IMR-90 (cell line): ENCODE data around the gene ALPK3. TPM values are rescaled to one million over a fixed set of nuclear protein-coding genes. Genes with fewer than 3 reads are reported as not detected.

Source experiments
- ATAC-seq: fragments of 200-7000 bp; cut with Tn5 transposase; 2 replicates; pipeline ENCODE4 v1.9.1; 2020; ENCODE audit warnings: low read depth, mild to moderate bottlenecking, moderate library complexity
- BruUV-seq: library from RNA; stranded (reverse); fragments of 400-500 nt; replicated peaks from 2 replicates; lab custom pipeline; 2021; lab: Mats Ljungman, UMichigan
- CTCF ChIA-PET: fragments of 300-600 bp; formaldehyde crosslinking; extraction: SDS; loops from one replicate; lab custom pipeline; 2021; ENCODE audit warnings: antibody characterized with exemption; lab: Yijun Ruan, JAX
- POLR2A ChIA-PET: fragments of 300-600 bp; sonication (Branson Sonifier 250); formaldehyde crosslinking; loops from one replicate; lab custom pipeline; 2022; ENCODE audit warnings: antibody characterized with exemption; ENCODE audit not compliant: unreplicated experiment; lab: Charles Lee
- DNase-seq: peaks from one replicate; pipeline ENCODE4 v3.0.0; 2013
- H2AFZ ChIP-seq: replicated peaks from 2 replicates; pipeline ENCODE3; 2013; ENCODE audit warnings: low read length, mild to moderate bottlenecking; ENCODE audit not compliant: poor library complexity
- H2AK5ac ChIP-seq: 2 replicates; pipeline ENCODE4 v1.6.1; 2013; ENCODE audit warnings: low read depth, low read length, inconsistent platforms
- H2AK9ac ChIP-seq: replicated peaks from 2 replicates; pipeline ENCODE3; 2013; ENCODE audit warnings: mild to moderate bottlenecking, low read depth, low read length, moderate library complexity; ENCODE audit not compliant: poor library complexity
- H2BK120ac ChIP-seq: 2 replicates; pipeline ENCODE4 v1.6.1; 2013; ENCODE audit warnings: low read depth, low read length, inconsistent platforms
- H2BK15ac ChIP-seq: 3 replicates; pipeline ENCODE4 v1.6.1; 2013; ENCODE audit warnings: low read depth, low read length, inconsistent platforms
- H2BK20ac ChIP-seq: 2 replicates; pipeline ENCODE4 v1.6.1; 2013; ENCODE audit warnings: low read depth, mild to moderate bottlenecking, inconsistent platforms, low read length, moderate library complexity
- H2BK5ac ChIP-seq: 2 replicates; pipeline ENCODE4 v1.6.1; 2013; ENCODE audit warnings: mild to moderate bottlenecking, low read depth, low read length, inconsistent platforms; ENCODE audit not compliant: poor library complexity, severe bottlenecking
- H3K14ac ChIP-seq: replicated peaks from 2 replicates; pipeline ENCODE4 v1.6.1; 2013; ENCODE audit warnings: low read depth, low read length, inconsistent platforms
- H3K18ac ChIP-seq: 2 replicates; pipeline ENCODE4 v1.6.1; 2013; ENCODE audit warnings: low read depth, low read length, control low read depth
- H3K23ac ChIP-seq: 2 replicates; pipeline ENCODE4 v1.6.1; 2013; ENCODE audit warnings: low read depth, low read length, inconsistent platforms
- H3K27ac ChIP-seq: 2 replicates; pipeline ENCODE4 v1.5.1; 2013; ENCODE audit warnings: mild to moderate bottlenecking, control low read depth, low read length; ENCODE audit not compliant: insufficient read depth
- H3K27me3 ChIP-seq: 2 replicates; pipeline ENCODE4 v1.6.1; 2013; ENCODE audit warnings: low read length; ENCODE audit not compliant: control insufficient read depth, insufficient read depth
- H3K36me3 ChIP-seq: 2 replicates; pipeline ENCODE4 v1.6.1; 2013; ENCODE audit warnings: low read length, mixed read lengths; ENCODE audit not compliant: control insufficient read depth, insufficient read depth
- H3K4ac ChIP-seq: 2 replicates; pipeline ENCODE4 v1.6.1; 2013; ENCODE audit warnings: low read depth, low read length, inconsistent platforms
- H3K4me1 ChIP-seq: 2 replicates; pipeline ENCODE4 v1.6.1; 2013; ENCODE audit warnings: low read length, mixed read lengths; ENCODE audit not compliant: control insufficient read depth, insufficient read depth
- H3K4me2 ChIP-seq: 2 replicates; pipeline ENCODE4 v1.6.1; 2013; ENCODE audit warnings: low read depth, mild to moderate bottlenecking, control low read depth, low read length, moderate library complexity
- H3K4me3 ChIP-seq: 2 replicates; pipeline ENCODE4 v1.5.1; 2013; ENCODE audit warnings: low read depth, mild to moderate bottlenecking, control low read depth, low read length, moderate library complexity; ENCODE audit not compliant: insufficient read depth
- H3K56ac ChIP-seq: 2 replicates; pipeline ENCODE4 v1.6.1; 2013; ENCODE audit warnings: low read length, inconsistent platforms; ENCODE audit not compliant: insufficient read depth; ENCODE audit errors: extremely low read depth
- H3K79me1 ChIP-seq, 2 experiments: 2 replicates each; pipeline ENCODE4 v1.6.1; 2013; ENCODE audit warnings: low read length in 2 of 2, inconsistent platforms in 1 of 2, low read depth in 1 of 2
- H3K9ac ChIP-seq: 2 replicates; pipeline ENCODE4 v1.6.1; 2013; ENCODE audit warnings: low read depth, low read length, control low read depth
- H3K9me1 ChIP-seq: 2 replicates; pipeline ENCODE4 v1.6.1; 2013; ENCODE audit warnings: low read length, inconsistent platforms; ENCODE audit not compliant: insufficient read depth
- H3K9me3 ChIP-seq: 2 replicates; pipeline ENCODE4 v1.6.1; 2013; ENCODE audit warnings: low read length; ENCODE audit not compliant: control insufficient read depth, insufficient read depth
- H4K20me1 ChIP-seq: 2 replicates; pipeline ENCODE4 v1.6.1; 2013; ENCODE audit warnings: low read length, inconsistent platforms; ENCODE audit not compliant: insufficient read depth
- H4K5ac ChIP-seq: 2 replicates; pipeline ENCODE4 v1.6.1; 2013; ENCODE audit warnings: mild to moderate bottlenecking, low read depth, low read length, control low read depth
- H4K8ac ChIP-seq, 2 experiments: 2 replicates each; pipeline ENCODE4 v1.6.1; 2013; ENCODE audit warnings: low read depth in 2 of 2, low read length in 2 of 2, control low read depth in 1 of 2, inconsistent platforms in 1 of 2
- H4K91ac ChIP-seq: 2 replicates; pipeline ENCODE4 v1.6.1; 2013; ENCODE audit warnings: low read depth, low read length, inconsistent platforms; ENCODE audit not compliant: insufficient read depth
- CEBPB ChIP-seq: IDR thresholded peaks from 2 replicates; pipeline ENCODE4 v1.6.1; 2012; ENCODE audit warnings: low read depth, low read length, improper control_type of control experiment
- FOS ChIP-seq: fragments of 150-350 bp; IDR thresholded peaks from 2 replicates; pipeline ENCODE4 v1.6.1; 2016; ENCODE audit warnings: low read depth, low read length
- MAZ ChIP-seq: IDR thresholded peaks from 2 replicates; pipeline ENCODE4 v1.6.1; 2012; ENCODE audit warnings: low read depth, mild to moderate bottlenecking, low read length, improper control_type of control experiment, moderate library complexity, borderline replicate concordance
- POLR2A ChIP-seq: IDR thresholded peaks from 2 replicates; pipeline ENCODE4 v1.6.1; 2012; ENCODE audit warnings: mild to moderate bottlenecking, low read depth, low read length
- RCOR1 ChIP-seq: IDR thresholded peaks from 2 replicates; pipeline ENCODE4 v1.6.1; 2012; ENCODE audit warnings: mild to moderate bottlenecking, low read length, improper control_type of control experiment; ENCODE audit not compliant: insufficient replicate concordance
- RFX5 ChIP-seq: IDR thresholded peaks from 2 replicates; pipeline ENCODE4 v1.8.0; 2012; ENCODE audit warnings: low read depth, mild to moderate bottlenecking, low read length, moderate library complexity
- SMC3 ChIP-seq: fragments of 150-350 bp; IDR thresholded peaks from 2 replicates; pipeline ENCODE4 v1.6.1; 2016; ENCODE audit warnings: low read depth, mild to moderate bottlenecking, antibody characterized with exemption, low read length, moderate library complexity
- WGBS, 2 experiments: methylation state at CpG; one replicate each; pipeline versions ENCODE4 v1.1.5 to v1.1.7; 2013; ENCODE audit warnings: missing lambda C conversion rate in 2 of 2; ENCODE audit not compliant: insufficient read length in 1 of 2; ENCODE audit errors: extremely low coverage in 2 of 2; 5-methylcytosine and 5-hydroxymethylcytosine counted together
- dilution Hi-C: fragments of 300-500 bp; cut with HindIII; formaldehyde crosslinking; loops from one replicate; pipeline ENCODE4 v1.14.3; 2018; ENCODE audit warnings: low sequenced_read_pairs; ENCODE audit not compliant: unreplicated experiment
- in situ Hi-C: fragments of 300-500 bp; cut with MboI; formaldehyde crosslinking; loops from 3 replicates; pipeline ENCODE4 v1.14.3; 2019; ENCODE audit warnings: low sequenced_read_pairs, inconsistent platforms, mixed read lengths
- intact Hi-C: fragments of 100-400 bp; cut with micrococcal nuclease; formaldehyde crosslinking; loops from 2 replicates; pipeline ENCODE4 v1.10.0; 2022
- polyA plus RNA-seq, 3 experiments: library from polyadenylated mRNA; depleted of rRNA; stranded (reverse); fragments of >200 nt; gene quantifications; 2 replicates each; pipeline ENCODE4 v1.2.3, GENCODE V29; 2012; ENCODE audit warnings: low replicate concordance in 1 of 3
- total RNA-seq: library from RNA; depleted of rRNA; stranded (reverse); fragments of >200 nt; gene quantifications from 2 replicates; pipeline ENCODE4 v1.2.3, GENCODE V29; 2012

Gene ALPK3
- total and polyA plus RNA-seq, 2 of the 4 experiments (the other 2 are of a cell fraction): under 0.01 to 0.26 TPM

DNA sequence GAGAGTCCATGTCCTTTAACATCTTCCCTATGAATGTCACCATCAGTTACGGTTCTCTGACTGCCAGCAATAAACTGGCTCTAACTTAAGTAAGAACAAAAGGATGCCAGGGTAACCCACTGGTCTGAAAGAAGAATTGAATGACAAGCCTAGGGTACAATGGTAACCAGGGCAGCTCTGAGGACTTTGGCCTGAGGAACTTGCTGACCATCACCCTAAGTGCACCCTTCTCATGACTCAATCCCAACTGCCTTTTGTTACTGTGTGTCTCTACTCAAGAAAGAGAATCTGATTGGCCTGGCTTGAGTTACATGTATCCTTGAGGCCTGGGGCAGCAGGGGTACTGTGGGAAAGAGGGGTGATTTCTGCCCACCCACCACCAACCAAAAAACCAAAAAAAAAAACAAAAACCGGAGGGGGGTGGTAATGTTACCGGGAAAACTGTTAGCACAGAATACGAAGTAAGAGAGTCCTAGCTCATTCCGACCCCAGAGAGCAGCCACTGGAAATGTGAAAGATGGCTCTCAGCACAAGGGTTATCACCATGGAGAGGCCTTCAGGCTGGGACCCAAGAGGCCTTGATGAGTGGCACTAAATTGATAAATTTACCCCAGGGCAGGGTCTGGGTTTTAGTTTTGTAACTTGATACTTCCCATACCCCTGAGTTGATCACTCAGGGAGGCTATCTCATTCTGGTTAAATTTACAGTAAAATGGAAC lies 58.0 kb downstream of the ALPK3 start:
- Histone ChIP-seq H3K4me1 (no peaks in the 10 kb centered on the region), H3K9ac (no peak overlapping the region), H2BK120ac (no peak overlapping the region), H3K4ac (no peak overlapping the region), H3K4me2 (no peak overlapping the region), H4K8ac (no peak overlapping the region), H2BK5ac (no peak overlapping the region), H3K9me3 (no peaks in the 10 kb centered on the region), H4K91ac (no peak overlapping the region), H3K9me1 (no peaks in the 10 kb centered on the region), H2AK5ac (no peak overlapping the region), H2BK15ac (no peak overlapping the region), H3K56ac (no peak overlapping the region), H4K5ac (no peak overlapping the region), H3K4me3 (no peak overlapping the region), H4K20me1 (no peaks in the 10 kb centered on the region), H3K14ac (no peak overlapping the region), H3K36me3 (no peaks in the 10 kb centered on the region), H3K27me3 (peaks cover 29% of the 10 kb centered on the region), H2BK20ac (no peak overlapping the region), H3K79me1 (no peaks in the 10 kb centered on the region), H3K27ac (no peak overlapping the region), H2AFZ (no peak overlapping the region), H3K23ac (no peak overlapping the region), H2AK9ac (no peak overlapping the region), H3K18ac (no peak overlapping the region)
- in situ Hi-C loops: no loop called here
- CTCF ChIA-PET: no interaction called here
- 60% methylated on average over 1 of the region's 5 CpGs; no CpG with 5 or more reads in 1 of the 2 experiments for WGBS, 2 experiments
- ATAC-seq (no peak), DNase-seq (no peak)
- no peak for TF ChIP-seq RCOR1
- no peak for TF ChIP-seq POLR2A
- TF ChIP-seq MAZ: no peak
- no peak for TF ChIP-seq RFX5
- no peak for TF ChIP-seq CEBPB
- no peak for TF ChIP-seq FOS
- TF ChIP-seq SMC3: no peak
- intact Hi-C loops: no loop called here
- POLR2A ChIA-PET: no interaction called here
- no TSS peak for BruUV-seq
- dilution Hi-C loops: no loop called here
